Pancreas (tissue), 10 donors: ENCODE results near the gene FBF1. TPM values are rescaled to one million over a fixed set of nuclear protein-coding genes. Genes with fewer than 3 reads are reported as not detected.
A peak's percentile ranks its signal among the peaks of the same experiment; 100 is the strongest.

Source experiments
- ATAC-seq, 4 donors: fragments of 200-7000 bp; cut with Tn5 transposase; one replicate each; pipeline versions ENCODE4 v1.8.0 to v1.9.1; 2020; ENCODE audit warnings: mild to moderate bottlenecking in 4 of 4, moderate library complexity in 4 of 4
- DNase-seq, 6 donors: peaks; one replicate each; pipeline ENCODE4 v3.0.0-alpha.2; 2020
- FAIRE-seq: peaks from 2 replicates; lab custom pipeline; 2012; peaks lifted over from hg19 to GRCh38; lab: Jason Lieb, UNC
- H3K27ac ChIP-seq, 4 donors: fragments of 200-600 bp; sonication (generic); 1 replicate in 3 of 4; 2 replicates in 1 of 4; pipeline versions ENCODE4 v1.5.0 to v1.8.0; 2020
- H3K27me3 ChIP-seq, 4 donors: fragments of 200-600 bp; one replicate each; pipeline ENCODE4 v1.8.0; 2021
- H3K36me3 ChIP-seq, 3 donors: fragments of 200-600 bp; sonication (generic) in 1 of 3; one replicate each; pipeline versions ENCODE4 v1.5.0 to v1.8.0; 2020 to 2021
- H3K4me1 ChIP-seq, 3 donors: fragments of 200-600 bp; one replicate each; pipeline ENCODE4 v1.8.0; 2021
- H3K4me3 ChIP-seq, 4 donors: fragments of 200-600 bp; sonication (generic) in 2 of 4; one replicate each; pipeline versions ENCODE4 v1.5.0 to v1.8.0; 2020 to 2021
- H3K9me3 ChIP-seq, 4 donors: fragments of 200-600 bp; one replicate each; pipeline ENCODE4 v1.8.0; 2021
- WGBS, 2 donors: extraction: QIAGEN DNeasy Blood & Tissue Kit; methylation state at CpG; one replicate each; pipeline ENCODE4 v1.1.7; 2013; 5-methylcytosine and 5-hydroxymethylcytosine counted together
- intact Hi-C, 3 donors: fragments of 100-400 bp; cut with DNase I; formaldehyde crosslinking; loops; one replicate each; pipeline versions ENCODE4 v1.11.1 to v1.14.2; 2022
- polyA plus RNA-seq, 2 donors: library from polyadenylated mRNA; stranded (reverse); fragments of 200-250 nt; gene quantifications; one replicate each; pipeline ENCODE4 v1.2.3, GENCODE V29; 2013
- total RNA-seq, 6 donors: library from RNA; stranded (reverse); fragmentation: NEBNext Ultra II Directional in 4 of 6; extraction: Animal tissue kit (Norgen Biotek cat#: 25700) in 4 of 6; gene quantifications; one replicate each; pipeline versions ENCODE4 v1.2.1 to v1.2.4, GENCODE V29; 2021 to 2023
- TF ChIP-seq, protein P1 (sequence below), 4 donors: fragments of 200-600 bp; sonication (generic) in 3 of 4; IDR thresholded peaks; one replicate each; pipeline versions ENCODE4 v1.5.0 to v1.8.0; 2021; ENCODE audit warnings: antibody characterized with exemption in 4 of 4
- donor health status: healthy with polysubstance abuse.
- donor health status: DM: no; HTN: no; CAD: no; lungs with moderate emphysema.
- donor health status: DM: no; HTN: no; CAD: no.
- donor health status: control.
- donor health status: control.
- donor health status: Bipolar disorder and iron deficiency.
- donor health status: DM: yes; HTN: yes; CAD: no.
- donor health status: DM: no; HTN: no; CAD: no.
- donor health status: DM: no; HTN: no; CAD: no.
- donor health status: DM: yes; HTN: yes; CAD: no.

The FBF1 gene
- total and polyA plus RNA-seq, 8 donors, result 2.4 to 24.8 (median 4.5) TPM

DNA sequence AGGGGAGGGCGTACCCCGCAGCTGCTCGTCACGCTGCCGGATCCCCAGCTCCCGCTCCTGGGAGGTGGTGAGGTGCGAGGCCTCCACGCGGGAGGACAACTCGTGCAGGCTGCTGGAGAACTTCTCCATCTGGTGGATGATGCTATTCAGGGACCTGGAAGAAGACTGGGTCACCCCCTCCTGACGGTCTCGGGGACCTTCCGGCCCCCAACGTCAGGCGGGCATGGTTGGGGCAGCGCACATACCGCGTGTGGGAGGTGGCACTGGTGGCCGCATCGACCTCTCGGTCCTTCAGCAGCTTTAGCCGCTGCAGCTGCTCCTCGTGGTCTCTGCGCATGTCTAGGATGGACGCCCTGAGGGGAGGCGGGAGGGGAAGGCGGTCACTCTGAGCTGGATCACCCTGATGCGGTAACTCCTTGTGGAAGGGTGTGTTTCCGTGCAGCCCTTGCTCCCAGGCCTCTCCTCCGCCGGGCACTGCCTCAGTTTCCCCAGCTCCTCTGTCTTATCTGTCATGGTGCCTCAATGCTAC lies 22.9 kb downstream of the FBF1 start:
- no peaks in the 10 kb centered on the region for H3K9me3 ChIP-seq
- H3K36me3 ChIP-seq, result no peaks in the 10 kb centered on the region
- H3K4me1 ChIP-seq, result no peaks in the 10 kb centered on the region
- TF ChIP-seq, protein P1, sequence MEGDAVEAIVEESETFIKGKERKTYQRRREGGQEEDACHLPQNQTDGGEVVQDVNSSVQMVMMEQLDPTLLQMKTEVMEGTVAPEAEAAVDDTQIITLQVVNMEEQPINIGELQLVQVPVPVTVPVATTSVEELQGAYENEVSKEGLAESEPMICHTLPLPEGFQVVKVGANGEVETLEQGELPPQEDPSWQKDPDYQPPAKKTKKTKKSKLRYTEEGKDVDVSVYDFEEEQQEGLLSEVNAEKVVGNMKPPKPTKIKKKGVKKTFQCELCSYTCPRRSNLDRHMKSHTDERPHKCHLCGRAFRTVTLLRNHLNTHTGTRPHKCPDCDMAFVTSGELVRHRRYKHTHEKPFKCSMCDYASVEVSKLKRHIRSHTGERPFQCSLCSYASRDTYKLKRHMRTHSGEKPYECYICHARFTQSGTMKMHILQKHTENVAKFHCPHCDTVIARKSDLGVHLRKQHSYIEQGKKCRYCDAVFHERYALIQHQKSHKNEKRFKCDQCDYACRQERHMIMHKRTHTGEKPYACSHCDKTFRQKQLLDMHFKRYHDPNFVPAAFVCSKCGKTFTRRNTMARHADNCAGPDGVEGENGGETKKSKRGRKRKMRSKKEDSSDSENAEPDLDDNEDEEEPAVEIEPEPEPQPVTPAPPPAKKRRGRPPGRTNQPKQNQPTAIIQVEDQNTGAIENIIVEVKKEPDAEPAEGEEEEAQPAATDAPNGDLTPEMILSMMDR (IDR thresholded peaks at IDR 0.05), result no peak
- H3K27ac ChIP-seq, result no peak overlapping the region
- FAIRE-seq, result no peak
- H3K27me3 ChIP-seq, result no peaks in the 10 kb centered on the region
- no peak overlapping the region for H3K4me3 ChIP-seq
- peak in 1 of 6 donors; percentile 38 for DNase-seq
- no peak for ATAC-seq
- intact Hi-C loops, result loop anchor here in 1 of 3 donors (10.0 kb wide), 1 partner anchor 77 kb away; no protein-coding TSS in a partner anchor
- 93 to 95% methylated on average over 31 of the region's 31 CpGs for WGBS, 2 donors

DNA sequence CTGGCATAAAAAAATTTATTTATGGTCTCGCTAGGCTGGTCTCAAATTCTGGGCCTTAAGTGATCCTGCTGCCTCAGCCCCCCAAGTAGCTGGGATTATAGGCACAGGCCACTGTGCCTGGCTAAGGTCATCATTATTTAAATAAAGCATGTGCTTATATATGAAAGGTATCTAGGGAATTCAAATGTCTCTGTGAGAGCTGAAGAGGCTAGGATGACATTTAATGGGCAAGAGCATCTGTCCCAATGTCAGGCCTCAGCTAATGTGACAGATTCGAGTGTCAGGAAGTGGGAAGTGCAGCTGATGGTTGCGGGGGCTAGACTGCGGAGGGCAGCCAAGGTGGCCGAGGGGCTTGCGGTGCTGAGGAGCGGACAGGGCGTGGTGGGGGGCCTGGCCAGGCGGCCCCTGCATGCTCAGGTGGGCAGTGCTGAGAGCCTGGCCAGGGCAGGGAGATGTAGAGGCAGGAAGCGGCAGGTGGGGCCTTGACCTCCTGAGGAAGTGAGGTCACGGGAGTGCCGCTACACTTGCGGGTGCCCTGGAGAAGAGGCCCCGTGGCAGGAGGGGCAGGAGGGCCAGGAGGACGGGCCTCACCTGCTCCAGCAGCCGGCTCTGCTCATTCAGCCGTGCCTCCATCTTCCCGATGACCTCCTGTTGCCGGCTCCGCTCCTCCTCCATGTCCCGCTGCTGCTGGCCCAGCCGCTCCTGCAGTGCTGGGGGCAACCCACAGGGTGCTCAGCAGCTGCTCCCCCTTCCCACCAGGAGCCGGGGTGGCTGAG lies 23.5 kb downstream of the FBF1 start:
- no peaks in the 10 kb centered on the region for H3K27me3 ChIP-seq
- TF ChIP-seq, protein P1 (IDR thresholded peaks at IDR 0.05), result no peak
- intact Hi-C loops, result loop anchor here in 1 of 3 donors (10.0 kb wide), 1 partner anchor 77 kb away; no protein-coding TSS in a partner anchor
- no peak overlapping the region for H3K27ac ChIP-seq
- WGBS, 2 donors, result 93 to 94% methylated on average over 22 of the region's 23 CpGs
- no peak overlapping the region for H3K4me3 ChIP-seq
- DNase-seq (peak in 2 of 6 donors; percentile 56 to 60), FAIRE-seq (no peak), ATAC-seq (no peak)
- no peaks in the 10 kb centered on the region for H3K9me3 ChIP-seq
- no peaks in the 10 kb centered on the region for H3K4me1 ChIP-seq
- H3K36me3 ChIP-seq, result no peaks in the 10 kb centered on the region

DNA sequence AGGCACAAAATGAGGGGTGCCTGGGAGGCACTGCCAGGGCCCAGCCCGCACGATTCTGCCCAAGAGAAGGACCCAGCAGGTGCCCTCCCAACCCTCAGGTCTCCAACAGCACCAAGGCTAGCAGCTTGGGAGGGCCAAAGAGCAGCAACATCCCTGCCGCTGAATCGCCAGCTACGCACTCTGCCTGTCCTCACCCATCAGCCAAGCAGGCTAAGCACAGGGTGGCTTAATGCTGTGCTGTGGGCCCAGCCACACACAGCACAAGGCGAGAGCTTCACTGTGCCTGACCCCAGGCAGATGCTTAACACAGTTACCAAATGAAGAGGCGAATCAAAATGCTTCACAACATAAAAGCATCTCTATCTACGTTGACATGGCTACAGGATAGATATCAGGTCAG lies 25.6 kb downstream of the FBF1 start:
- no peak for FAIRE-seq
- no peaks in the 10 kb centered on the region for H3K4me1 ChIP-seq
- no peak for ATAC-seq
- H3K36me3 ChIP-seq, result no peaks in the 10 kb centered on the region
- H3K9me3 ChIP-seq, result no peaks in the 10 kb centered on the region
- TF ChIP-seq, protein P1 (IDR thresholded peaks at IDR 0.05), result no peak
- WGBS, 2 donors, result 87% methylated on average over 8 of the region's 8 CpGs
- no peaks in the 10 kb centered on the region for H3K27me3 ChIP-seq
- intact Hi-C loops, result loop anchor here in 1 of 3 donors (10.0 kb wide), 1 partner anchor 80 kb away; no protein-coding TSS in a partner anchor
- no peak overlapping the region for H3K27ac ChIP-seq
- no peak for DNase-seq
- H3K4me3 ChIP-seq, result no peak overlapping the region

DNA sequence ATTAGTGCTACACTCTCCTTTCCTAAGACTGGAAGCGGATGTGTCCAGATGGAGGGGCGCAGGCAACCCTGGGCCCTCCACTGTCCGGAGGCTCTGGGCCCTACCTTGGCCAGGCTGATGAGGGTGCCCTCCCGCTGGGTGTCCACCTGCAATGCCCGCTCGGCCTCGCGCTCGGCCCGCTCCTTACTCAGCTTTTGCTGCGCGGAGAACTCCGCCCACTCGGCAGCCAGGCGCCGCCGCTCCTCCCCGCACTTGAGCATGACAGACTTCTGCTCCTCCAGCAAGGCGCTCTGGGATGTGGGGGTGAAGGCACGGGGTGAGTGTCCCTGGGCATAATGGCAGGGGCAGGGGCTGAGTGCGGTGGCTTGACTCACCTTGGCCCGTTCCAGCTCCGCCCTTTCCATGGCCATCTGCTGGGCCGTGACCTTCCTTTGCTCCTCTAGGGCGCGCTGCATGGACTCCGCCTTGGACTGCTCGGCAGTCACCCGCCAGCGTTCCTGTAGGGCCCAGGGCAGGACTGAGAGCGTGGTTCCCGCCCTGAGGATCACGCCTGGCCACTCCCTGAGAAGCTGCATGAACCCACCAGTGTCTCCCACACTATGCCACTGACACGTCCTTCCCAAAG lies 26.1 kb downstream of the FBF1 start:
- FAIRE-seq (no peak), ATAC-seq (no peak)
- intact Hi-C loops, result loop anchor here in 1 of 3 donors (10.0 kb wide), 1 partner anchor 80 kb away; no protein-coding TSS in a partner anchor

More for the DNA sequence above, 26.1 kb downstream of the FBF1 start:
- no peak overlapping the region for H3K4me3 ChIP-seq
- DNase-seq, result peak in 1 of 6 donors; percentile 58
- H3K27ac ChIP-seq, result no peak overlapping the region
- TF ChIP-seq, protein P1 (IDR thresholded peaks at IDR 0.05), result no peak
- no peaks in the 10 kb centered on the region for H3K36me3 ChIP-seq
- H3K9me3 ChIP-seq, result no peaks in the 10 kb centered on the region
- no peaks in the 10 kb centered on the region for H3K27me3 ChIP-seq
- H3K4me1 ChIP-seq, result no peaks in the 10 kb centered on the region
- WGBS, 2 donors, result 93 to 95% methylated on average over 34 of the region's 34 CpGs
